GM19035 (cell line): ENCODE measurements around the gene KICS2.

Experiments used
- ATAC-seq: cut with Tn5 transposase; IDR thresholded peaks from one replicate; pipeline ENCODE4 v1.9.1; 2021; ENCODE audit not compliant: unreplicated experiment

KICS2 gene

GRCh38 chr12:64175254-64175945 lies 46.7 kb downstream of the KICS2 start:
- no peak for ATAC-seq

DNA sequence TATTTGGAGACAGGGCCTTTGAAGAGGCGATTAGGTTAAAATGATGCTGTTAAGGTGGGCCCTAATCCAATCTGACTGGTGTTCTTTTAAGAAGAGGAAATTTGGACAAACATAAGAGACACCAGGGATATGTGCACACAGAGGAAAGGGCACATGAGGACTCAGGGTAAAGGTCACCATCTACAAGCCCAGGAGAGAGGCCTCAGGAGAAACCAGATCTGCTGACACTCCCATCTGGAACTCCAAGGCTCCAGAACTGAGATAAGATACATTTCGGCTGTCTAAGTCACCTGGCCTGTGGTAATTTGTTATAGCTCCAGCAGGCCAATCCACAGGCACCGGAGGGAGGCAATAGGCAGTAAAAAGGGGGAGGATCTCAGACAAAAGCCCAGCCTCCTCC lies 48.6 kb downstream of the KICS2 start:
- ATAC-seq = no peak
